Fibroblast of villous mesenchyme (primary cell): ENCODE data around the gene RNF220. TPM values are rescaled to one million over a fixed set of nuclear protein-coding genes. Genes with fewer than 3 reads are reported as not detected.

Experiments used
- DNase-seq: peaks from one replicate; pipeline ENCODE4 v3.0.0-alpha.2; 2010; ENCODE audit warnings: low read depth
- H3K4me3 ChIP-seq: 2 replicates; pipeline ENCODE4 v1.5.1; 2011; ENCODE audit warnings: low read depth, mild to moderate bottlenecking, low read length
- CTCF ChIP-seq: IDR thresholded peaks from 2 replicates; pipeline ENCODE4 v1.5.1; 2012; ENCODE audit warnings: low read depth, mild to moderate bottlenecking, low read length; ENCODE audit not compliant: insufficient read depth
- total RNA-seq: library from RNA; depleted of rRNA; stranded (reverse); fragments of >200 nt; gene quantifications from 2 replicates; pipeline ENCODE4 v1.2.3, GENCODE V29; 2012

Gene RNF220
- total RNA-seq, 1 donor: 47.5 TPM

GRCh38 chr1:44421446-44421884, 16.4 kb downstream of the RNF220 start:
- DNase-seq: no peak
- H3K4me3 ChIP-seq: no peak overlapping the region
- TF ChIP-seq CTCF: no peak

GRCh38 chr1:44422161-44422560, 17.1 kb downstream of the RNF220 start:
- DNase-seq: no peak
- no peak for TF ChIP-seq CTCF
- no peak overlapping the region for H3K4me3 ChIP-seq

- peak; percentile 16 for DNase-seq
- no peak for TF ChIP-seq CTCF
- no peak overlapping the region for H3K4me3 ChIP-seq
Measured at GRCh38 chr1:44423591-44424537, 18.8 kb downstream of the RNF220 start.

- H3K4me3 ChIP-seq: no peak overlapping the region
- DNase-seq: no peak
- no peak for TF ChIP-seq CTCF
Measured at GRCh38 chr1:44424747-44425146, 19.7 kb downstream of the RNF220 start.

- no peak overlapping the region for H3K4me3 ChIP-seq
- TF ChIP-seq CTCF: no peak
- DNase-seq: no peak
Measured at GRCh38 chr1:44425341-44426082, 20.5 kb downstream of the RNF220 start.

GRCh38 chr1:44431861-44432260, 26.8 kb downstream of the RNF220 start:
- TF ChIP-seq CTCF: no peak
- H3K4me3 ChIP-seq: no peak overlapping the region
- DNase-seq: no peak
